Progenitor cell of endocrine pancreas (in vitro differentiated cells): ENCODE measurements around the gene PISD. TPM values are rescaled to one million over a fixed set of nuclear protein-coding genes. Genes with fewer than 3 reads are reported as not detected.
A peak's percentile ranks its signal among the peaks of the same experiment; 100 is the strongest.
"Not testable (repeated sequence)": the region's sequence is repeated elsewhere in the genome, so short reads cannot be mapped to it uniquely, and the experiment has no call there.

Experiments
- DNase-seq: peaks from one replicate; pipeline ENCODE4 v3.0.0; 2021; ENCODE audit warnings: low spot score; ENCODE audit not compliant: unreplicated experiment
- H3K27ac Mint-ChIP-seq: 2 replicates; pipeline ENCODE4 v1.8.0; 2021; ENCODE audit warnings: mild to moderate bottlenecking, moderate library complexity, mixed read lengths
- H3K27me3 Mint-ChIP-seq: 2 replicates; pipeline ENCODE4 v1.8.0; 2021; ENCODE audit warnings: mixed read lengths
- H3K36me3 Mint-ChIP-seq: 2 replicates; pipeline ENCODE4 v1.8.0; 2022; ENCODE audit warnings: mixed read lengths; ENCODE audit not compliant: insufficient read depth
- H3K4me1 Mint-ChIP-seq: 2 replicates; pipeline ENCODE4 v1.8.0; 2021; ENCODE audit warnings: low read depth, mixed read lengths
- H3K4me3 Mint-ChIP-seq: 2 replicates; pipeline ENCODE4 v1.8.0; 2021; ENCODE audit warnings: low read depth, mild to moderate bottlenecking, moderate library complexity, mixed read lengths
- H3K9me3 Mint-ChIP-seq: 2 replicates; pipeline ENCODE4 v1.8.0; 2021; ENCODE audit warnings: low read depth, mixed read lengths
- CTCF ChIP-seq: fragments of 200-600 bp; sonication (generic); IDR thresholded peaks from one replicate; pipeline ENCODE4 v1.5.0; 2021; ENCODE audit warnings: antibody characterized with exemption, mild to moderate bottlenecking; ENCODE audit not compliant: unreplicated experiment
- long read RNA-seq: library from polyadenylated mRNA; unstranded; transcript quantifications from one replicate; pipeline ENCODE4 v2.0.0, GENCODE V29; 2020
- total RNA-seq: library from RNA; stranded (reverse); gene quantifications from 2 replicates; pipeline ENCODE4 v1.2.1, GENCODE V29; 2021

PISD gene
- 46.6 and 49.6 TPM in 2 replicates for total RNA-seq
- long read RNA-seq, transcript PISD-209 (8 exons, 1,963 nt), result major isoform, 62 of 125 reads
- long read RNA-seq, partial matches to known transcripts, result 5 of 125 reads
- long read RNA-seq, other reads (novel, unspliced or antisense), result 57 of 125 reads

- Mint-ChIP-seq H3K27me3 (peaks cover 3% of the 10 kb centered on the region), H3K27ac (peak within 1 kb of the TSS; percentile 99), H3K36me3 (no peaks in the 10 kb centered on the region), H3K4me1 (peaks cover 14% of the 10 kb centered on the region), H3K9me3 (no peaks in the 10 kb centered on the region), H3K4me3 (peak within 1 kb of the TSS; percentile 97)
- no peak for TF ChIP-seq CTCF
- peak; percentile 93 for DNase-seq
Measured at GRCh38 chr22:31661851-31662667, at the start of gene PISD. Gene PISD, minus strand, starts transcription at chr22:31662215. Its CDS starts 7 bp downstream, at chr22:31662208.

GRCh38 chr22:31711226-31711625 lies 49.2 kb upstream of the PISD start:
- H3K27ac Mint-ChIP-seq, H3K4me3 Mint-ChIP-seq, H3K9me3 Mint-ChIP-seq, DNase-seq, H3K4me1 Mint-ChIP-seq, H3K27me3 Mint-ChIP-seq: not testable (repeated sequence)
- peaks cover 27% of the 10 kb centered on the region for H3K36me3 Mint-ChIP-seq

- no peak for TF ChIP-seq CTCF
- H3K27ac Mint-ChIP-seq, result no peak overlapping the region
- H3K4me3 Mint-ChIP-seq, result no peak overlapping the region
- H3K36me3 Mint-ChIP-seq, result peaks cover 21% of the 10 kb centered on the region
- no peak for DNase-seq
- H3K4me1 Mint-ChIP-seq, result no peaks in the 10 kb centered on the region
- H3K27me3 Mint-ChIP-seq, result no peaks in the 10 kb centered on the region
- no peaks in the 10 kb centered on the region for H3K9me3 Mint-ChIP-seq
Measured at GRCh38 chr22:31707519-31707918, 45.5 kb upstream of the PISD start.

GRCh38 chr22:31695423-31695822 lies 33.4 kb upstream of the PISD start:
- peaks cover 25% of the 10 kb centered on the region for H3K36me3 Mint-ChIP-seq
- H3K4me3 Mint-ChIP-seq, result no peak overlapping the region
- H3K27me3 Mint-ChIP-seq, result no peaks in the 10 kb centered on the region
- DNase-seq, result no peak
- H3K4me1 Mint-ChIP-seq, result no peaks in the 10 kb centered on the region
- H3K27ac Mint-ChIP-seq, result no peak overlapping the region
- H3K9me3 Mint-ChIP-seq, result no peaks in the 10 kb centered on the region
- no peak for TF ChIP-seq CTCF

GRCh38 chr22:31694046-31694445 lies 32.0 kb upstream of the PISD start:
- H3K27ac Mint-ChIP-seq, H3K4me3 Mint-ChIP-seq, H3K9me3 Mint-ChIP-seq, H3K4me1 Mint-ChIP-seq, H3K27me3 Mint-ChIP-seq, DNase-seq: not testable (repeated sequence)
- peaks cover 22% of the 10 kb centered on the region for H3K36me3 Mint-ChIP-seq

- no peak for TF ChIP-seq CTCF
- no peak overlapping the region for H3K27ac Mint-ChIP-seq
Measured at GRCh38 chr22:31692186-31692886, 30.3 kb upstream of the PISD start.

More at GRCh38 chr22:31692186-31692886, 30.3 kb upstream of the PISD start:
- no peak for DNase-seq
- H3K4me3 Mint-ChIP-seq, result no peak overlapping the region
- no peaks in the 10 kb centered on the region for H3K4me1 Mint-ChIP-seq
- H3K9me3 Mint-ChIP-seq, result no peaks in the 10 kb centered on the region
- no peaks in the 10 kb centered on the region for H3K27me3 Mint-ChIP-seq
- peaks cover 25% of the 10 kb centered on the region for H3K36me3 Mint-ChIP-seq
